ENCODE data around the gene SCYGR1. TPM values are rescaled to one million over a fixed set of nuclear protein-coding genes. Genes with fewer than 3 reads are reported as not detected.

Gene SCYGR1
- total RNA-seq, 1 experiment from 2014 or later, result not detected

DNA sequence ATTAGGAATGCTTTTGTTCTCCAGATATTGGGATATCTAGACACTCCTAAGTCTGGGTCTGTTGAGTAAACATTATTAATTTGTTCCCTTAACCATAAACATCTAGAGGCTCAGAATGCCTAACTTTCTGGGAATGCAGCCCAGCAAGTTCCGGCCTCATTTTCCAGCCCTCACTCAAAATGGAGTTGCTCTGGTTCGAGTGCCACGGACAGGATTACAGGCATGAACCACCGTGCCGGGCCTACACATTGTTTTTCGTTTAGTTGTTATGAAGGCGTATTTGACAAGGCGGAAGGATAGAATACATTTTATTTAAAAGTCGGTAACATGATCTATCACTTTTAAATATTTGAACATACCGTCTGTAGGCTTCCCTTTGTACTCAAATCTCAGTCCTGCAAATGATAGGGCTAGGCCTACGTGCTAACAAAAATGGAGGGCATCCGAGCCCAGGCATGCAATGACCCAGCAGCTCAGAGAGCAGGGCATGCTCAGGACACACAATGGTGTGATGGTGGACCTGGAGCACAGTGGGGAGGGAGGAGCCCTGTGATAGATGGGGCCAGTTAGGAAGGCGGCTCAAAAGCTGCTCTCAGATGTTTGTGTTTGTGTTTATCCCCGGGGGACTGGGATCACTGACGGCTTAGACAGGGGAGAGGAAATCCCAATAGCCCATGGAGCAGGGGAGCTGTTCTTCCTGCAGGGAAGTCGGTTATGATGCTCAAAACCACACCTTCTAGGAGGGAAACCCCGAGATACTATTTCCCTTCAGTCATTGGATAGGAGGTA, 2.9 kb upstream of the SCYGR1 start:
- H3K79me2 ChIP-seq (ENCODE audit: low read depth), result no peaks in the 10 kb centered on the region
- BruUV-seq (replicated peaks), result no TSS peak
- no peak overlapping the region for H3K4me3 ChIP-seq
- CTCF ChIA-PET, result no interaction called here
- no peak overlapping the region for H2AFZ ChIP-seq
- DNase-seq, result no peak
- H3F3A ChIP-seq (ENCODE audit: insufficient read depth, low read depth), result peaks cover 27% of the 10 kb centered on the region
- H3K27ac ChIP-seq, result peak overlapping the region; percentile 99; the same call in 1 of the 2 replicates
- no peaks in the 10 kb centered on the region for H4K20me1 ChIP-seq (ENCODE audit: insufficient read depth)
- peaks cover 5% of the 10 kb centered on the region; the same call in 1 of the 2 replicates for H3K9me3 ChIP-seq (ENCODE audit: insufficient read depth, low read depth)
- POLR2A ChIA-PET (ENCODE audit: unreplicated experiment), result no interaction called here
- peaks cover 47% of the 10 kb centered on the region for H3K4me1 ChIP-seq (replicated peaks; ENCODE audit: insufficient read depth)
- H3K4me2 ChIP-seq, result no peak overlapping the region
- H3K36me3 ChIP-seq (ENCODE audit: low read depth), result no peaks in the 10 kb centered on the region
- intact Hi-C loops (cut with micrococcal nuclease; ENCODE audit: unreplicated experiment), result no loop called here
- TF ChIP-seq, protein P1, sequence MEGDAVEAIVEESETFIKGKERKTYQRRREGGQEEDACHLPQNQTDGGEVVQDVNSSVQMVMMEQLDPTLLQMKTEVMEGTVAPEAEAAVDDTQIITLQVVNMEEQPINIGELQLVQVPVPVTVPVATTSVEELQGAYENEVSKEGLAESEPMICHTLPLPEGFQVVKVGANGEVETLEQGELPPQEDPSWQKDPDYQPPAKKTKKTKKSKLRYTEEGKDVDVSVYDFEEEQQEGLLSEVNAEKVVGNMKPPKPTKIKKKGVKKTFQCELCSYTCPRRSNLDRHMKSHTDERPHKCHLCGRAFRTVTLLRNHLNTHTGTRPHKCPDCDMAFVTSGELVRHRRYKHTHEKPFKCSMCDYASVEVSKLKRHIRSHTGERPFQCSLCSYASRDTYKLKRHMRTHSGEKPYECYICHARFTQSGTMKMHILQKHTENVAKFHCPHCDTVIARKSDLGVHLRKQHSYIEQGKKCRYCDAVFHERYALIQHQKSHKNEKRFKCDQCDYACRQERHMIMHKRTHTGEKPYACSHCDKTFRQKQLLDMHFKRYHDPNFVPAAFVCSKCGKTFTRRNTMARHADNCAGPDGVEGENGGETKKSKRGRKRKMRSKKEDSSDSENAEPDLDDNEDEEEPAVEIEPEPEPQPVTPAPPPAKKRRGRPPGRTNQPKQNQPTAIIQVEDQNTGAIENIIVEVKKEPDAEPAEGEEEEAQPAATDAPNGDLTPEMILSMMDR (conservative IDR thresholded peaks at IDR 0.05), result no peak
- TF ChIP-seq EZH2 (IDR thresholded peaks at IDR 0.05; ENCODE audit: low read depth), result no peak
- H3K27me3 ChIP-seq (ENCODE audit: insufficient read depth, low read depth), result no peaks in the 10 kb centered on the region
- no peaks in the 10 kb centered on the region for H3K9me2 ChIP-seq (ENCODE audit: insufficient read depth)

DNA sequence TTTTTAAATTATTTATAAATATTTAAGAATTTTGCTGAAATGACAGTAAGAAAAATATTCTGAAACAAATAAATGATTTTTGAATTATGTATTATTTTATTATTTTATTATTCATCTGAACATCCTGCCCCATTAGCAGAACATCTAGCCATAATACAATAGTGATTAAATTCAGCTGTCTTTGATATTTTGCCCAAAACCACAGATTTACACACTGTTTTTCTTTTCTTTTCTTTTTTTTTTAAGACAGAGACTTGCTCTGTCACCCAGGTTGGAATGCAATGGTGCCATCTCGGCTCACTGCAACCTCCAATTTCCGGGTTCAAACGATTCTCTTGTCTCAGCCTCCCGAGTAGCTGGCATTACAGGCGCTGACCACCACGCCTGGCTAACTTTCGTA, 1.9 kb upstream of the SCYGR1 start:
- no peaks in the 10 kb centered on the region for H4K20me1 ChIP-seq (ENCODE audit: insufficient read depth)
- no peaks in the 10 kb centered on the region for H3K9me2 ChIP-seq (ENCODE audit: insufficient read depth)
- H3F3A ChIP-seq (ENCODE audit: insufficient read depth, low read depth), result peaks cover 28% of the 10 kb centered on the region
- H3K4me1 ChIP-seq (replicated peaks; ENCODE audit: insufficient read depth), result peaks cover 54% of the 10 kb centered on the region
- no peaks in the 10 kb centered on the region for H3K36me3 ChIP-seq (ENCODE audit: low read depth)
- no TSS peak for BruUV-seq (replicated peaks)
- peaks cover 5% of the 10 kb centered on the region; the same call in 1 of the 2 replicates for H3K9me3 ChIP-seq (ENCODE audit: insufficient read depth, low read depth)
- POLR2A ChIA-PET (ENCODE audit: unreplicated experiment), result no interaction called here
- H2AFZ ChIP-seq, result no peak overlapping the region
- intact Hi-C loops (cut with micrococcal nuclease; ENCODE audit: unreplicated experiment), result no loop called here
- TF ChIP-seq, protein P1 (conservative IDR thresholded peaks at IDR 0.05), result no peak
- no peak for TF ChIP-seq EZH2 (IDR thresholded peaks at IDR 0.05; ENCODE audit: low read depth)
- H3K27me3 ChIP-seq (ENCODE audit: insufficient read depth, low read depth), result no peaks in the 10 kb centered on the region
- no peak overlapping the region for H3K4me2 ChIP-seq
- CTCF ChIA-PET, result no interaction called here
- no peak overlapping the region for H3K4me3 ChIP-seq
- no peaks in the 10 kb centered on the region for H3K79me2 ChIP-seq (ENCODE audit: low read depth)
- peak overlapping the region; percentile 99 for H3K27ac ChIP-seq
- no peak for DNase-seq

DNA sequence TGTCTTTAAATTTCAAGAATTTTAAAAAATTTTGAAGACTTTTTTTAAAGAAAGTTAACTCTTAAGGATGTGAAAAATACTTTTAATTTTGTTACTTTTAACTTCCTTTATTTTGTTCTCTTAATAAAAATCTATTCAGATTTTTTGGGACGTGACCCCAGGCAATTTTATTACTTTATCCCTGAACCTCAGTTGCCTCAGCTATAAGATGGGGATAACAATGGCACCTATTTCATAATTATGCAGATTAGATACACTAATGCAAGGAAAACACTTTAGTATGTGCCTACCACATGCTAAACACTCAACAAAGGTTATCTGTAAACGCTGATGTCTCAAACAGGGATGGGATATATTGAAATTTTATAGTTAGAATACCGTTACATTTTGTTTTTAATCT, 1.5 kb upstream of the SCYGR1 start:
- no peak for TF ChIP-seq EZH2 (IDR thresholded peaks at IDR 0.05; ENCODE audit: low read depth)
- TF ChIP-seq, protein P1 (conservative IDR thresholded peaks at IDR 0.05), result no peak
- POLR2A ChIA-PET (ENCODE audit: unreplicated experiment), result no interaction called here
- peaks cover 54% of the 10 kb centered on the region for H3K4me1 ChIP-seq (replicated peaks; ENCODE audit: insufficient read depth)
- no peak overlapping the region for H2AFZ ChIP-seq
- CTCF ChIA-PET, result no interaction called here
- H4K20me1 ChIP-seq (ENCODE audit: insufficient read depth), result no peaks in the 10 kb centered on the region
- no peaks in the 10 kb centered on the region for H3K79me2 ChIP-seq (ENCODE audit: low read depth)
- intact Hi-C loops (cut with micrococcal nuclease; ENCODE audit: unreplicated experiment), result no loop called here
- H3K4me2 ChIP-seq, result peak overlapping the region; percentile 55
- no peak overlapping the region for H3K4me3 ChIP-seq
- H3K27me3 ChIP-seq (ENCODE audit: insufficient read depth, low read depth), result no peaks in the 10 kb centered on the region
- H3K27ac ChIP-seq, result peak overlapping the region; percentile 99
- no peak for DNase-seq
- H3F3A ChIP-seq (ENCODE audit: insufficient read depth, low read depth), result peaks cover 28% of the 10 kb centered on the region
- no peaks in the 10 kb centered on the region for H3K36me3 ChIP-seq (ENCODE audit: low read depth)
- BruUV-seq (replicated peaks), result TSS peak; percentile 68
- H3K9me2 ChIP-seq (ENCODE audit: insufficient read depth), result no peaks in the 10 kb centered on the region
- H3K9me3 ChIP-seq (ENCODE audit: insufficient read depth, low read depth), result peaks cover 5% of the 10 kb centered on the region; the same call in 1 of the 2 replicates

Data from PC-9 (cell line).